IPS-18c (cell line): ENCODE results near the gene TRPM3.

Source experiments
- H3K4me3 ChIP-seq: 2 replicates; pipeline ENCODE4 v1.7.0; 2013; ENCODE audit warnings: low read depth, mild to moderate bottlenecking, low read length, moderate library complexity; ENCODE audit not compliant: insufficient read depth
- H3K9me3 ChIP-seq: one replicate; pipeline ENCODE4 v1.6.1; 2013; ENCODE audit warnings: mild to moderate bottlenecking, low read length, moderate library complexity; ENCODE audit not compliant: control insufficient read depth, insufficient read depth

Gene TRPM3

DNA sequence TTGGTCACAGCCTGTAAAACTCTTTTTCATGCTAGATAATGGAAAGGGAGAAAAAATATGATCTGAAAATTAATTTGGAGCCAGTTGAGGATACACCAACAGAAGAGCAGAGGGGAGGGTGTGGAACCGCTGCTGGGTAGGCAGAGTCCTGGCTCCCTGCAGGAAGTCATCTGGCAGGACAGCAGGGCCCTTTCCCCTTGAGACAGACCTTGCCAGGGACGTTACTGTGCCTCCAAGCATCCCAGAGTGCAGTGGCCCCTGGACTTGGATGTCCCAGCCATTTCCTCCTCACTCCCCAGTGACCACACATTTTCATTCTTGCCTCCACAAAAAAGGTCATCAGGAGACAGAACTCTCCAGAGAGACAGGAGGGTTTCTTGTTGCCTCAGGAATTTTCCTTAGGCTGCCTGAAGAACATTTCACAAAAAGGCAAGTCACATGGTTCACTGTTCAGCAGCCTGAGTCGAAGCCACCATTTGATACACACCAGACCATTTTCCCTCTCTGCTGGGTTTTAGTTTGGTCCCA, 5.9 kb downstream of the TRPM3 start:
- no peak overlapping the region for H3K4me3 ChIP-seq
- H3K9me3 ChIP-seq = no peaks in the 10 kb centered on the region

DNA sequence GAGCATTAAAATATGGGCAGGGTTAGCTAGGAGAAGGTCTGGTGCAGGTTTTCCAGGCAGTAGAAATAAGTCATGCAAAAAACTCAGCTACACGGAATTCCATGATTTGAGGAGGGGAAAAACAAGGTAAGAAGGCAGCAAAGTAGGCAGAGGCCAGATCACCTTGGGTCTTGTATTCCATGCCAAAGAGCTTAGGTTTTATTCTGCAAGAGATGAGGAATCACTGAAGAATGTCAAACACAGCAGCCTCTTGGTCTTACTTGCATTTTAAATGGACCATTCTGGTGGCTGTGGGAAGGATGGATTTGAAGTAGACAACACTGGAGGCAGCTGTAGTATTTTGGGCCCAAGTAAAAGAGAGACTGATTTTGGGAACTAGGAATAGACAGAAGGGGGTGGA, 8.6 kb downstream of the TRPM3 start:
- Histone ChIP-seq H3K4me3 (no peak overlapping the region), H3K9me3 (no peaks in the 10 kb centered on the region)

DNA sequence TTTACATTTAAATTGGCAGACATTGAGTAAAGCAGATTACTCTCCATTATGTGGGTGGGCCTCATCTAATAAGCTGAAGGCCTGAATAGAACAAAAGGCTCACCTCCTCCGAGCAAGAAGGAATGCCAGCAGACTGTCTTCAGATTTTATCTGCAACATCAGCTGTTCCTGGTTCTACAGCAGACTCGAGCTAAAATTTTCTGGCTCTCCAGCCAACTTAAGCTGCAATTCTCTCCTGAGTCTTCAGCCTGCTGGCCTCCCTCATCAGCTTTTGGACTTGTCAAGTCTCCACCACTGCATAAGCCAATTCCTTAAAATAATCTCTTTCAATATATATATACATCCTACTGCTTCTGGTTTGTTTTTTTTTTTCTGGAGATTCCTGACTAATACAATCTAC, 12.5 kb downstream of the TRPM3 start:
- Histone ChIP-seq H3K9me3 (no peaks in the 10 kb centered on the region), H3K4me3 (no peak overlapping the region)

DNA sequence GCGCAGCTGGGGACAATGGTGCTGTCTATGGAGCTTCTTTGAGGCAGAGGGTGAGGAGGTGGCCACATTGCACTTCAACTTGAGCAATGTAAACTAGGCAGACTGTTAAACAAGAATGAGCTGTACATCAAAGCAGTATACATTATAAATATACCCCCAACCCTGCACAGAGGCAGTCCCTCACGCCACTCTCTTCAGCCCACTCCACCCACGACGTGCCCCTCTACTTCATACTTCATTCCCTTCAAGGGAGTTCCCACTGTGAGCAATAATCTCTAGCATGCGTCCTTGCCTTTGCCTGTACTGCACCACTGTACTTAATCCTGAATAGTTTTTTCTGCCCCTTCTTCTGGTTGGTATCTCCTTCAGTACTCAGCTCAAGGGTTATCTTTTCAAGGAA, 14.4 kb downstream of the TRPM3 start:
- no peak overlapping the region for H3K4me3 ChIP-seq
- no peaks in the 10 kb centered on the region for H3K9me3 ChIP-seq

DNA sequence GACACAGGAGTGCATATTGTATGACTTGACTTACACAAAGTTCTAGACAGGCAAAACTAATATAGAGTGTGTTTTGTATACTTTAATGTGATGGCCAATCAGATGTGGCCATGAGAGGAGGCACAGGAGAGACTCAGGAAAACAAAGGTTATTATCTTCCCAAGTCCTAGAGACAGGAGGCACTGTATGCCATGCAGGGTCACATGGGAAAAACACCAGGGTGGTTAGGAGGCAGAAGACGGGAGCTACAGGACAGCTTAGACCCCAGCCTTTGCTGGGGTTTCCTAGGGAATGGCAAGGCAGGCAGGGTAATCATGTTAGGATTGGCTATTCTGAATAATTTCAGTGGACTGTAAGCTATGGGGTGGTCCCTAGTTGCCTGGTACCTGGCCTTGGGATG, 16.2 kb downstream of the TRPM3 start:
- no peak overlapping the region for H3K4me3 ChIP-seq
- no peaks in the 10 kb centered on the region for H3K9me3 ChIP-seq

DNA sequence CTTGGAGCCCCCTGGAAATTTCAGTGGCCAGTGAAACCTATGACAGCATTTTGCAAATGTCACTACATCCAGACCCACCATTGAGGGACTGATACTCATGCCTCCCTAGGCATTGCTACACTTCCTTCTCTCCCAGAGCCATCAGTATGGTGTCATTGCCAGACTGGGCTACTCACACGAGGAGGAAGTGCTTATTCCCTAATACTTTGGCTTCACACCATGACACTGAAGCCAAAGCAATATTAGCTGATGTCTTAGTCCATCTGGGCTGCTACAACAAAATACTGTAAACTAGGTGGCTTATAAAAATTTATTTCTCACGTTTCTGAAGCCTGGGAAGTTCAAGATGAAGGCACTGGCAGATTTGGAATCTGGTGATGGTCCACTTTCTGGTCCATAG, 22.6 kb downstream of the TRPM3 start:
- no peaks in the 10 kb centered on the region for H3K9me3 ChIP-seq
- no peak overlapping the region for H3K4me3 ChIP-seq

DNA sequence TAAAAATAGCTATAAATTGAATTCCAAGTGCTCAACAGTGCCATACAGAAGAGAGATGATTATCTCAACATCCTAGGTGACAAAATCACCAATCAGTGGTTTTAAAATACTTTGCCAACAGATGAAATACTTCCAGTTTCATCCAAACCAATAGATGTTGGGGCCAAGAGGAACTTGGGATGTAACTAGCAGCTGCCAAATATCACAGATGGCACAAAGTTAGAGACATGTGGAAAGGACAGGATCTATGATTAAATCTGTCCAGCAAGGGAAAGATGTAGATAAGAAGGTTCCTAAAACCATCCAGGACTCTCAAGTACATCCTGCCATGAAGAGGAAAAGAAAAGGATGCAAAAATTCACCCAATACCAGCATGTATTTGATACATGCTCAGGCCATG, 23.8 kb downstream of the TRPM3 start:
- H3K4me3 ChIP-seq = no peak overlapping the region
- no peaks in the 10 kb centered on the region for H3K9me3 ChIP-seq

DNA sequence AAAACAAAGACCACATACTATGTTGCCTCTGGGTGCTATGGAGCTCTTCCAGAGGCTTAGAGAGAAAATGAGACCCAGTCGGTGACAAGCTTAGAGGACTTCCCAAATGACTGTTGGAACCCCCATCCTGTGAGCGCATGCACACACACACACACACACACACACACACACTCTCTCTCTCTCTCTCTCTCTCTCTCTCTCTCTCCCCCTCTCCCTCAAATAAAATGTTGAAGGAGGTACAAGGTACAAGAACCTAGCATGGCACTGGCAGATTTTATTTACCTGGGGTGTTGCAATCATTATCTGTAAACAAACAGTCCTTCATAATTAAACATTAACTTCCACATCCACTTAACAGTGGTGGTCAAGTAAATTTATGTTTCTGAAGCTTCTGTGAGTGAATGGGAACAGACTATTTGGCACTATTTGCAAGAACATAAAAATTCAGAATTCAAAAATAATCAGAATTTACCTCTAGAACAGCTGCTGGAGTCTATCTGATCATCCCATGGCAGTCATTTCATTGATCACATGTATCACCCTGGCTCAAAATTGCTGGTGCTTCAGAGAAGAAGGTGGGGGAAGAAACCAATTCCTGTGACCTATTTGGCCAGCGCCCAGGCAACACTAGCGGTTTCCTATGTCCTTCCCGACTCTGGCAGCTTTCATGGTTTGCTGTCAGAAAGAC, 24.9 kb downstream of the TRPM3 start:
- Histone ChIP-seq H3K9me3 (no peaks in the 10 kb centered on the region), H3K4me3 (no peak overlapping the region)

DNA sequence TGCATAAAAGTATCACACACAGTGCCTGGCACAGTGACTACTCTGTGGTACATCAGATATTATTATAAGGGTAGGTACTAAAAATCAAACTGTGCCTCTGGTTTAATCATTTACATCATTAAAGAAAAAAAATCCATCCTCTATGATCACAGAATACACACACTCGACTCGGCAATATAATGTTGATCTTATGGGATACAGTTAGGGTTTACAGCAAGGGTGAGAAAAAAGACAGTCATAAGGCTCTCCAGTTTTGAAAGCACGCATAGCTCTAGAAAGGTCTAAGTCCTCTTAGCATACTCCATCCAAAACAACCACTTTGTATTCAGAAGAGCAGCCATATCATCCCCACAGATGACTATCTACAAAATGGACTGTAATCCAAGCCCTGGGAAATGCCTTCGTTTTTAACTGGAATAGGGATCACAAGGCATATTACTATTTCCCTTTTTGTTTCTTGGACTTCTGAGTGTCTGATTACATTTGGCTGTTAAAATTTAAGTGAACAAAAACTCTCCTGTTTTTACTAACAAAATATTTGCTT, 26.6 kb downstream of the TRPM3 start:
- H3K4me3 ChIP-seq = no peak overlapping the region
- no peaks in the 10 kb centered on the region for H3K9me3 ChIP-seq

DNA sequence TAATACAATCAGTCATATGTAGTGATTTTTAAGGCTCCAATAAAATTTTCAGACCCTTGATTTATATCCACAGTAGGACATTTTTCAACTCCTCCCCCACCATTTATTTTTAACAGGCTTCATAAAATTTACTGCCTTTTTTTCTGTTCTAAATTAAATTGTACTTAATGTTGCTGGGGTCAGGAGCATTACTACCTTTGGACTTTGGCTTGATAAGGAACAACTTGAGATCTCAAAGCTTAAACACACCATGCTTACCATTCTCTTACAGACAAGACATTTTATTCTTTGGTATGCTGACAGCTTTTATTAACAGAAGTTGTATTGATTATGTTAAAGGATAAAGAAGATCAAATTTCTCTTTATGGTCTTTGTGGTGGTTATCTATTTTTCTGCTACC, 30.5 kb downstream of the TRPM3 start:
- Histone ChIP-seq H3K9me3 (no peaks in the 10 kb centered on the region), H3K4me3 (no peak overlapping the region)

DNA sequence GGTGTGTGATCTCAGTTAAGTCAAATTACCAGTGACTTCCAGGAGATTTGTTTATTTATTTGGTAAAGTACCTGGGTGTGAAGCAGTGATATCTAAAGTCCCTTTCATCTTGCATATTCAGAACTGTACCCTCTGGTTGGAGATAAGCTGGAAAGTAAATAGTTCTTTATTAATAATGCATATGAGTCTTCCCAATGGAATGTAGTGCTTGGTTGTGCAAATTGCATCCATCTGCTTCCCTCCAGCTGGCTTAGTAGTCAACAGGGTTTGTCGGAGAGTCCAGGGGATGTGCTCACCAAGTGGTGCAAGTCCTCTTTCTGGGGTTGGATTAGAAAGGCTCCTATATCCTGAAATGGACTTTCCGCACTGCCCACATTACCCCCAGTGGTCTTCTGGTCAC, 42.0 kb downstream of the TRPM3 start:
- Histone ChIP-seq H3K9me3 (no peaks in the 10 kb centered on the region), H3K4me3 (no peak overlapping the region)

DNA sequence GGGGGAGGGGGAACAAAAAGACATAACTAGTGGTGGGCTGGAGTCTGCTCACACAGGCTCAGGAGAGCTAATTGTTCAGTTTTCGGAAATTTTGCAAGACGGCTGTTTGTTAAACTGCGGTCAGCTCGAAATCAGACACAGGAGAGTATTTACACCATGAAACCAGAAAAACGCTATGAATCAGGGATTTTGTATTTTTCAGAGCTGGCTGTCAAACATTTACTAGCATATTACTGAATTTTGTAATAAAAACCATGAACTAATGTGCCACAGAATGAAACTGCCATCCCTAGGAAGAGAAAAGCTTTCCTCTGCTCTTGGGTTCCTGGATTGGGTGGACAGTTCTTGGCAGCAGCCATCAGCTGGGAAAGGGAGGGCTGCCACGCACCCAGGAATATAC, 45.3 kb downstream of the TRPM3 start:
- H3K9me3 ChIP-seq = no peaks in the 10 kb centered on the region
- no peak overlapping the region for H3K4me3 ChIP-seq

DNA sequence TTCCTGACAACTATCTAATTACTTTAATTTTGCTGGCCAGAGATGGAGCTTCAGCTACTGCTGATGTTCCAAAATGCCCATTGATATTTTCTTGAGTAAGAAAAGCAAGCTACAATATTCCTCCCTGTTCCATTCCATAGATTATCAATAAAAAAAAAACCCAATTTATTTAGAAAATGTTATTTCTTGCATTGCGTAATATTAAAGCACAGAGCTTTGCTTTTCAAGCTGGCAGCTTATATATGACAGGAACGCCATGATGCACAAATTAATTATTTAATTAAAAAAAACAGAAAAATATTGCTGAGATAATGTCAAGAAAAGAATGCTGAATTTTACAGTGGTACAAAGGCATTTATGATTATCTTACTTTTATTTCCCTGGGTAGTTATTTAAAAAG, 47.9 kb downstream of the TRPM3 start:
- no peak overlapping the region for H3K4me3 ChIP-seq
- H3K9me3 ChIP-seq = no peaks in the 10 kb centered on the region

DNA sequence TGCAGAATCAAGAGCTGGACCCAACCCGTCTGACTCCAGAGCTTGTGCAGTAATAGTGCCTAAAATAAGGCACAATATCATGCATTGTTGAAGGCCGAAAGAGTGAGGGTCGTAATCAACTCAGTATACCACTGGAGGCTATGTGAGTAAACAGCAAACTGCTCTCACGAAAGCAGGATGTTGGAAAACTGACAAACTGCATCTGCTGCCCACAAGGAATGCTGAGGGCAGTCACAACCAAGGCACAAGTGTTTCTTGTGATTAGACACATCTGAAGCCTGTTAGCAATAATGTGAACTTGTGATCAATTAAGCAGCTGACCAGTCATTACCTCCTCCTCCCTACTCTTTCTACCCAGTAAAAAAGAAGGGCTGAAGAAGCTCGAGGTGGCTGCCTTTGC, 48.8 kb downstream of the TRPM3 start:
- H3K9me3 ChIP-seq = no peaks in the 10 kb centered on the region
- no peak overlapping the region for H3K4me3 ChIP-seq

DNA sequence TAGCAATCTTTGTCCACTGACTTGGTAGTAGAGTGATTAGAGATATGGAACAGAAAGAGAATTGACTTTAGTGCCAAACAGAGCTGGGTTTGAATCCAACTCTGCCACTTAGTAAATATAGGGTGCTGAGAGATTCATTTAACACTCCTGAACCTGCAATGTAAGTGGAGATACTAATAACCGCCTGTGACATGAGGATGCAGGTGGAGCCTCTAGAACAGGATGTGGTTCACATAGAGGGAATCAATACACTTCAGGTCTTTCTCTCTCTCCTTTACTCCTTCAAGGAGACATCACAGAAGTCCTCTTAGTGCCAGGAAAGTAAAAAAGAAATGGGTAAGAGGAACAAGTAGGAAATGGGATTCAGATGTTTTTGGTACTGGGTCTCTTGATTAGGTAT, 49.8 kb downstream of the TRPM3 start:
- H3K4me3 ChIP-seq = no peak overlapping the region
- no peaks in the 10 kb centered on the region for H3K9me3 ChIP-seq

DNA sequence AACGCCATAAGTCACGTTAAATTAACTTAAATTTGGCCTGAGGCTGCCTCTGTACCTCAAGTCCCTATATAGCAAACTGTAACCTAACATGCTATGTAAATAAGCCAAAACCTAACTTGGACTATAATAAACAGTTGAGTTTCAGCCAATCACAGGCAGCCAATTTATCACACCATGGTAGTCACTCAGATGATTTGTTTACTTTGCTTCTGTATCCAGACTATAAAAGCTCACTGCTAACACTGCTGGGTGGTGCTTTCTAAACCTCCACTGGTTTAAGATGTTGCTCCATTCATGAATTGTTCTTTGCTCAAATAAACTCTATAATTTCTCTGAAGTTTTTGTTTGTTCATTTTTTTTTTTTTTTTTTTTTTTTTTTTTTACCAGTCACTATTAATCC, 62.8 kb downstream of the TRPM3 start:
- no peaks in the 10 kb centered on the region for H3K9me3 ChIP-seq
- H3K4me3 ChIP-seq = no peak overlapping the region

DNA sequence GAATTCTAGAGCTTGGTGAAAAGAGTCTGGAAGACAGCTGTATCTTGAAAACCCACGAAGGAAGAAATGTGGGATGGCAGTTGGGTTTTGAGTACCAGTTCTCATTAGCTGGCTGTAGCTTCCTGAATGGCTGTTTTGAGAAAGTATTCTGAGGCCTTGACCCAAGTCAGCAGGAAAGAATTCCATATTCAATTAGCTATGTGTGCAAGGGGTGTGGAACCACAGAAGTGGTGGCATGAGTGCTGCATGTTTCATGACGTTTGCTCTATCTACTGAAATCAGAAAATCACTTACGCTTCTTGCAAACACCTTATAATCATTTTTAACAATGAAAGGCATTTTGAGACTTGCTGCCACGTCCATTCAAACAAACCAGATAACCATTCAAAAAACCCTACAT, 69.1 kb downstream of the TRPM3 start:
- H3K4me3 ChIP-seq = no peak overlapping the region
- H3K9me3 ChIP-seq = no peaks in the 10 kb centered on the region

DNA sequence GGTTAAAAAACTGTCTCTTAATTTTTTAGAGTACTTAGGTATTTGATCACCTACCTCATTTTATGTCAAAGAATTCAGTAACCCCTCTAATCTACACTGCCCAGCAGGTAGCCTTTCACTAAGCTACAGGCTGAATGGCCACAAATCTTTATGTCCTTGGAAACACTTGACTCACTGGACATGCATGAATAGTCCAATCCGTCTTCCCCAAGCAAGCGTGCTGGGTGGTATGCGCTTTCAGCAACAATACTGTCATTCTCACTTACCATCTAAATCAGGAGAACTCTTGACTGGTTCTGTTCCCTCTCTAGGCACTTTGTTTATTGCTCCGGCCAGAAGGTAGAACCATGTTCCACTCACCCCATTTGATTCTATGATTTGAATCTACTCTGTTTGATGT, 73.1 kb downstream of the TRPM3 start:
- no peaks in the 10 kb centered on the region for H3K9me3 ChIP-seq

DNA sequence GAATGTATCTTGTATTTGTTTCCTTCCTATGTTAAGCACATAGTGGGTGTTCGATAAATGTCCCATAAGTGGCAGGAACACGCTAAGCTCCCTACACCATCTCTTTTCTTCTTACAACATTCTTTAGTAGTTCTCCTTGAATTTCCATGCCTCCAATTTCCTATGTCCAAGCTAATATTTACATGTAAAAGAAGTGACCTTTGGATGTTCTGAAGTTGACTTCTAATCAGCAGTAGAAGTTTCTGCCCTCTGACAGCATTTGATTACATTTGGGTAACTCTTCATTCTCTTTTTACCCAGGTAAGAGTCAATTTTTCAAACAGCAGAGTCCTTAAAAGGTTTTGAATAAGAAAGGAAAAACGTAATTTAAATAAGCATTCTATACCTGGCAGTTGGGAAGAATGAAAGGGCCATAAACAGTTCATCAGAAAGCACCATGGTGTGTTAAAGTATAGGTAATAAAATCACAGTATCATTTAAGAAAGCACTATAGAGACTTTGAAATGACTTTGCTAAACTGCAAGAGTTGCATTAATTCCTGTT, 78.9 kb downstream of the TRPM3 start:
- no peaks in the 10 kb centered on the region for H3K9me3 ChIP-seq
- no peak overlapping the region for H3K4me3 ChIP-seq

More for the DNA sequence above, 73.1 kb downstream of the TRPM3 start:
- no peak overlapping the region for H3K4me3 ChIP-seq
